H4 (cell line): ENCODE data around the gene HAPLN1. TPM values are rescaled to one million over a fixed set of nuclear protein-coding genes. Genes with fewer than 3 reads are reported as not detected.
"Not testable (repeated sequence)": the region's sequence is repeated elsewhere in the genome, so short reads cannot be mapped to it uniquely, and the experiment has no call there.

Source experiments
- DNase-seq: peaks from one replicate; pipeline ENCODE4 v3.0.0-alpha.2; 2015; ENCODE audit warnings: low spot score
- total RNA-seq: library from RNA; depleted of rRNA; stranded (reverse); fragments of >200 nt; shearing (Covaris generic); gene quantifications from 2 replicates; pipeline ENCODE4 v1.2.3, GENCODE V29; 2014; rRNA removed

Gene HAPLN1
- total RNA-seq, result 4.5 and 6.5 TPM in 2 replicates

DNA sequence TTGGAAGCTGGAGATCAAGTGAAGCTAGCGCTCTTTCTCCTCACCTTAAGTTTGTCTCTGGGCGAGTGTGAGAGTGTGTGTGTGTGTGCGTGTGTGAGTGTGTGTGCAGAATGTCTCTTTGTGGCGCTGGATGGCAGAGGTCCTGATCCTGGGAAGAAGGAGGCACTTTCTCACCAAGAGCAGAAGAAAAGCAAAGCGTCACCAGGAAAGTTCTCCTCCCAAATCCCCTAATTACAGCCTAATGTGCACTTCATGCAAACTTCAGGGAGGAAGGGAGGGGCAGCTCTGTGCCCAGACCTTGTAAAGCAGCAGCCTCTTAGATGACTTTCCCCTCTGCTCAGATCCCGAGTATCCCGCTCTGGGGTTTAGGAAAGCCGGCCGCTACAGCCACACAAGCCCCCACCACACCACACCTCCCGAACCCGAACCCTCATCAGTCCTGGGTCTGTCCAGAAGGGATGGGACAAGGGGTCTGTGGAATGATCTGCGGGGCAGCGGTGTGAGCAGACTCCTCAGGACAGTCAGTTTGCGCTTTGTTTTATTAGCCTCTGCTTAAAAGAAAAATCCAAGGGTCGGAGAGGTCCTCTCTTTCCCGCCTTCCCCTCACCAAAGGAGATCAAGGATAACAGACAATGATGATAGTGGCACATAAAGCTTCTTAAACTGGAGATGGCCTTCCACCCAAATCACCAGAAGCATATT lies at the start of gene HAPLN1:
Gene HAPLN1 (minus strand): TSS at position 20 of the 702 bp plus-strand sequence. CDS start 47,332 bp downstream, outside the sequence.
- no peak for DNase-seq

DNA sequence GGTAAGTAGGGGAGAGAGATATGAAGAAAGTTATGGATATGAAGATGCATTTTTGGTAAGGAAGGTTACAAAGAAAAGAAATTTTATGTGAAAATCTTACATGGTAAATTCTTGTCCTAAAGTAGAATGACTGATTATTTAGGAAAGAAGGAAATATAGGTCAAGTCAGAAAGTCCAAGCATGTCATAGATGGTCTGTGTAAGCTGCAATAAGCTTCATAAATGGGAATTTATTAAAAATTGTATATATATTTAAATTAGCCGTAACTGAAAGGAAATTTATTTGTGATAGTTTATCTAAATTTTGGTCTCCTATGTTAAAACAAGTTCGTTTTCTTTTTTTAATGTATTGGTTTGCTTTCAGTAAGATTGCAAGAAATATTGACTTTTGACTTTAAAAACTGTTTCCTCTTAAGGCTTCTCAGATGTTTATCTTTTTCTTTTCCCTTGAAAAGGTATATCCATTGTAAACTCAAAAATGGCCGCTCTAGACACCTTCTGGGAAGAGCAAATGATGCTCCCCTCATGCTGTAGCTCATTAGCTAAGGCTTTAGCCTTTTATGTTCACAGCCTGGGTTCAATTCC lies 46.8 kb upstream of the HAPLN1 start:
- DNase-seq, result no peak

DNA sequence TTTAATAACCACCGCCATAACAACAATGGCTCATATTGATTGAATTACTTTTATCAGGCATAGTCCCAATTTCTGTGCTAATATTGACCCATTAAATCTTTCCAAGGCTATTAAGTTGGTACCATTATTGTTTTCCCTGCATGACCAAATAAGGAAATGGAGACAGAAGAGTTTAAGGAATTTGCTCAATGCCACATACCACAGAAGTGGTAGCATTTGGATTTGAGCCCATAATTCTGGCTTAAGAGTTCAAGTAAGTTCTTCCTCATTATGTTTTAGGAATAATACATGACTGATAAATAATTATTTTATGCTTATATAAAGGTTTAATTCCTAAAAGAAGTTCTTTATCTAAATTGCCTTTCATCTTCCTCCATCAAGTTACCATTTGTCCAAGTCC lies 43.4 kb upstream of the HAPLN1 start:
- DNase-seq, result peak; percentile 12

- DNase-seq, result no peak
Measured at GRCh38 chr5:83760579-83760978, 39.9 kb upstream of the HAPLN1 start.

- no peak for DNase-seq
Measured at GRCh38 chr5:83752700-83753099, 32.0 kb upstream of the HAPLN1 start.

DNA sequence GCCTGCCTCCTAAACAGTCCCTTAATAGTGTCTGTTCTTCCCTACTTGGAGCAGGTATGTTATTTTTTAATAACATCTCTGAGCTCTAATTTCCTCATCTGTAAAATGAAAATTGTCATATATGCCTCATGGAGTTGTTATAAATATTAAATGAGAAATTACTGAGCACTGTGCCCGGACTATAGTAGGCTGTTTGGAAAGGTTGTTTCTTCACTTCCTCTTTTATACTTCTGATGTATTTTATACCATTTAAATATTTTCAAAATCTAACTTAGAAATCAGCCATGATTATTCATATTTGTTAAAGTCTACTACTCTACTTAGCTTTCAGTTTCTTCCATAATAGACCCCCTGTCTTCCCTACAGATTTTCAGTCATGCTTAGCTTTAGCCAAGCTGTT lies 30.5 kb upstream of the HAPLN1 start:
- DNase-seq, result no peak

GRCh38 chr5:83750749-83751148 lies 30.1 kb upstream of the HAPLN1 start:
- DNase-seq, result no peak

DNA sequence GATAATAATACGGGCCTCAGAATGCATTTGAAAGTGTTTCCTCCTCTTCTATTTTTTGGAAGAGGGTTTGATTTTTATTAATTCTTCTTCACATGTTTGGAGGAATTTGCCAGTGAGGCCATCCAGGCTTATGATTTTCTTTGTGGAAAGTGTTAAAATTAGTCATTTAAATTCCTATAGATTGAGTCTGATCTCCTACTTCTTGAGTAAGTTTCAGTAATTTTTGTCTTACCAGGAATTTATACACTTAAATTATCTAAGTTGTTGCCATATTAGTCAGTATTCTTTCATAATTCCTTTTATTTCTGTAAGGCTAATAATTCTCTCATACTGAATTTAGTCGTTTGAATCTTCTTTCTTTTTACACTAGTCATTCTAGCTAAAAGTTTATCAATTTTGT lies 25.2 kb upstream of the HAPLN1 start:
- DNase-seq, result no peak

- no peak for DNase-seq
Measured at GRCh38 chr5:83744821-83745220, 24.2 kb upstream of the HAPLN1 start.

GRCh38 chr5:83742089-83742488 lies 21.4 kb upstream of the HAPLN1 start:
- no peak for DNase-seq

DNA sequence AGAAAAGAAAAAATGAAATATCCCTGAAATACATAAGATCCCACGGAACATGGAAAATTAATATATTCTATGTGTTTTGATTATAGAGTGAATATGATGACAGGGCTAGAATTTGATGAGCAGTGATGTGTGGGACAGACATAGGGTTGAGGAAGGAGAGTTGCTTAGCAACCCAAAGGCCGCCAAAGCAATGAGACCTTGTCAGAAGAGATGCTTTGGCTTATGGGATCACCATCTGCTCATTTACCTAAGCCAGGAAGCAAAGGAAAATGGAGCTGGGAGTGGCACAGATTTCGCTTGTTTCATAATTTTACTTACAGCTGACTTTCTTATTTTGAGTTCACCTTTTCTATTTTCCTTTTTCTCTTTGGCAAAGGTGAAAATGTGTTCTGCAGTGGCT lies 20.9 kb upstream of the HAPLN1 start:
- DNase-seq, result no peak

DNA sequence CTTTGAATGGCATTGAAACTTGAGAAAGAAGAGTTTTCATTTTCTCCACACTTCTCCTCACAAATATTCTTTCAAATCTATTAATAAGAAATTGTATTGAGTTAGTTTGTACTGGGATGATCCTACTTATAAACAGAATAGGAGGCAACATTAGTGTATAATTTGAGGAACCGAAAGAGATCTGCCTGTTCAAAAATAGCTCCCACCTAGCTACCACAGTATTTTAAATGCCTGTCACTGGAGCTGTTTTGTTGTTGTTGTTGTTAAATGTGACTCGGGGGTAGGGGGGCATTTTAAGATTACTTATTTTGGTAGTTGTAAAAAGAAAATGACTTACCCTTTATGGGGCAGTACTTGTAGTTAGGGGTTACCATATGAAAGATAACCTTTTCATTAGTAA lies 20.1 kb upstream of the HAPLN1 start:
- DNase-seq, result no peak

DNA sequence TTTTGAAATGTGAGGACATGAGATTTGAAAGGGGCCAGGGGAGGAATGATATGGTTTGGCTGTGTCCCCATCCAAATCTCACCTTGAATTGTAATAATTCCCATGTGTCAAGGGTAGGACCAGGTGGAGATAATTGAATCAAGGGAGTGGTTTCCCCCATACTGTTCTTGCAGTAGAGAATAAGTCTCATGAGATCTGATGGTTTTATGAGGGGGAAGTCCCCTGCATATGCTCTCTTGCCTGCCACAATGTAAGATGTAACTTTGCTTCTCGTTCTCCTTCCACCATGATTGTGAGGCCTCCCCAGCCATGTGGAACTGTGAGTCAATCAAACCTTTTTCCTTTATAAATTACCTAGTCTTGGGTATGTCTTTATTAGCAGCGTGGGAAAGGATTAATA lies 15.5 kb upstream of the HAPLN1 start:
- DNase-seq, result not testable (repeated sequence)

DNA sequence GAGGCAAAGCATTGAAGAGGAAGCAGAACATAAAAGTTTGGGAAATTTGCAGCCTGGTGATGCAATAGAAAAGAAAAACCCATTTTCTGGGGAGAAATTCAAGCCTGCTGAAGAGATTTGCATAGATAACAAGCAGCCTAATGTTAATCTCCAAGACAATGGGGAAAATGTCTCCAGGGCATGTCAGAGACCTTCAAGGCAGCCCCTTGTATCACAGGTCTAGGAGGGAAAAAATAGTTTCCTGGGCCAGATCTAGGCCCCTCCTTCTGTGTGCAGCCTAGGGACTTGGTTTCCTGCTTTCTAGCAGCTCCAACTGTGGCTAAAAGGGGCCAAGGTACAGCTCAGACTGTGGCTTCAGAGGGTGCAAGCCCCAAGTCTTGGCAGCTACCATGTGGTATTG lies 14.4 kb upstream of the HAPLN1 start:
- not testable (repeated sequence) for DNase-seq

DNA sequence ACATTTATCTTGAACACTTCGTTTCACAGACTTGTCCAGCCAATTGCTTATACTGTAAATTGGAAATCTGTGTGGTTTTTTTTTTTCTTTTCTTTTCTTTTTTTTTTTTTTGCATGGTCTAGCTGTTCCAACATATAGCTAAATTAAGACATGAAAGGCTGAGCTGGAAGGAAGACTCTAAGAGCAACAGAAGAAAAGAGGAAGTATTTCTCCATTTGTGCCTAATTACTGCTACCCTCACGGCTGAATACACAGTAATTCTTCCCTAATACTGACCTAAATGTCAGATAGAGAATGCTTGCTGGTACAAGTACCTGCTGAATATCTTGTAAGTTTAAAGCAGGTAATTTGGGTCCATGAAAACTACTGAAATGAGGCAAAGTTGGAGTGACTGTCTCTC lies 11.0 kb upstream of the HAPLN1 start:
- DNase-seq, result no peak

GRCh38 chr5:83729362-83729761 lies 8.7 kb upstream of the HAPLN1 start:
- no peak for DNase-seq

DNA sequence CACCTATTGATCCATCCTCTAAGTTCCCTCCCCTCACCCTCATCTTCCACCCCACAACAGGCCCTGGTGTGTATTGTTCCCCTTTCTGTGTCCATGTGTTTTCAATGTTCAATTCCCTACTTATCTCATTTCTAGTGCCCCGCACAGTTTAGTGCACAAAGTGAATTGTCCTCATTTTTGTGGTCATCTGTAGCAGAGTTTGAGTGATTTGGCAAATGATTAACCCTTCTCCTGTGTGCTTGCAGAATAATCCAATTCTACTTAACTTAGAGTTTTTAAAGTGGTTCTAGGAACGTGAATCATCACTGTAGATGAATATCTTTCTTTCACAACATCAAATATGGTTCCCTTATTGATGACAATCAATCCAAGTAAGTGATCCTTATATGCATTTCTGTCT lies 6.3 kb upstream of the HAPLN1 start:
- no peak for DNase-seq

GRCh38 chr5:83724935-83725334 lies 4.3 kb upstream of the HAPLN1 start:
- DNase-seq, result no peak

DNA sequence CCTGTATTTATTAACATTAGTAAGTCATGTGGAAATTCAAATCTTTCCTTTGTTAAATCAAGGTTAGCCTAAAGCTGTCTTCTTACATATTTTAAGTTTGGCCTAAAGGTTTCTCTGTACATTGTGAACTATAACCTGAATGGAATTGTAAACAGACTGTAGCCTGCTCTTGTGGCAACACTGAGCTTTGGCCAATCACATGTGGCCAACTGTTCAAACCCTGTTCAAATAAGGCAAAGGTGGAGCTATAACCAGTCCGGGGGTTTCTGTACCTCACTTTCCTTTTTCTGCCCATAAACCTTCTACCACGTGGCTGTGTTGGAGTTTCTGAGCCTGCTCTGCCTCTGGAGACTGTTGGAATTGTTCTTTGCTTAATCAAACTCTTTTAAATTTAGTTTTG lies 3.3 kb upstream of the HAPLN1 start:
- peak; percentile 19 for DNase-seq

- no peak for DNase-seq
Measured at GRCh38 chr5:83723031-83723430, 2.4 kb upstream of the HAPLN1 start.

- peak; percentile 75 for DNase-seq
Measured at GRCh38 chr5:83721953-83722901, 1.6 kb upstream of the HAPLN1 start.

DNA sequence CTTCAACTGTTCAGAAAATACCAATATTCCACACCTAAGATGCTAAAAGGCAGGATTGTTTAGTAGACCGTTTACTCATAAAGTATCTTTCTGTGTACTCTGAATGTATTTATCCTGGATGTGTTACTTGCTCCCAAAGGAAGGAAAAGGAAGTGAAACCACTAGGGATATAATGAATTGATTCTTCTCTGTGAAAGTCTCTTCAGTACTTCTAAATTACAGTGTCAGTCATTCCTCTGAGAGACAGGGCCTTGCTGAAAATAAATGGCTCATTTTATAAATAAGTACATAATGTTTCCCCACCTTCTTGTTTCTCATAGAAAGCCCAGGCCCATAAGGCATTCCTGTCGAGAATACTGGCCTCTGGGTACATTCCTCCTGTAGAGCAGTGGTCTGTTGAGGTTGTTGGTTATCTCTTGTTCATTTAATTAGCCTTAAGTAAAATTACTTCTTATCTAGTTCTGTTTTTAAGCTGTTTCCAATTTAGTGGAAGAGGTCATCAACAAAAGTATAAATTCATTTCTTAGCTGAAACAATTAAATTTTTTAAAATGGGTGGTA lies 1.6 kb downstream of the HAPLN1 start:
- no peak for DNase-seq
